ENCODE measurements around the gene LRRC72. TPM values are rescaled to one million over a fixed set of nuclear protein-coding genes. Genes with fewer than 3 reads are reported as not detected.

LRRC72 gene
- total and polyA plus RNA-seq, 10 of the 15 experiments (the other 5 are each of a cell fraction or from before 2014, with no cell fraction given), result not detected

GRCh38 chr7:16581286-16581685 lies 54.7 kb downstream of the LRRC72 start:
- DNase-seq (ENCODE audit: low read depth, low spot score) (no peak), ATAC-seq (no peak), FAIRE-seq (no peak)
- Histone ChIP-seq H3K4me2 (ENCODE audit: control insufficient read depth, insufficient read depth) (no peak overlapping the region), H2AFZ (ENCODE audit: control insufficient read depth, low read depth, low read length) (no peak overlapping the region), H3K9me3 (replicated peaks; ENCODE audit: control insufficient read depth, insufficient read depth, low read length) (no peaks in the 10 kb centered on the region), H3K9ac (ENCODE audit: control insufficient read depth, insufficient read depth, low read length) (no peak overlapping the region), H3K27me3 (replicated peaks in 1 of 2; ENCODE audit: control insufficient read depth in 2 of 2, insufficient read depth in 2 of 2, low read length in 1 of 2) (0 out of 4 replicates have a peak, but pooled peaks cover 0 to 5% of the 10 kb centered on the region in 2 experiments), H3K36me3 (ENCODE audit: control insufficient read depth in 2 of 2, insufficient read depth in 2 of 2, low read length in 1 of 2) (no peaks in the 10 kb centered on the region), H3K79me2 (ENCODE audit: control insufficient read depth, insufficient read depth, low read length) (no peaks in the 10 kb centered on the region), H3K4me1 (ENCODE audit: control insufficient read depth, insufficient read depth, low read length) (no peaks in the 10 kb centered on the region), H3K4me3 (no peak overlapping the region), H3K27ac (ENCODE audit: control insufficient read depth, insufficient read depth) (no peak overlapping the region), H4K20me1 (ENCODE audit: control insufficient read depth, insufficient read depth) (no peaks in the 10 kb centered on the region)
- CTCF ChIA-PET, result interaction anchor here (2.3 kb wide), 1 partner anchor 17 kb away, joined by 11 read pairs; no protein-coding TSS in a partner anchor
- RAD21 ChIA-PET (ENCODE audit: unreplicated experiment), result no interaction called here
- WGBS (ENCODE audit: insufficient coverage, insufficient replicate concordance, low lambda C conversion rate, missing lambda C conversion rate), result 0% methylated on average over 1 of the region's 1 CpG
- TF ChIP-seq BCL11A (IDR thresholded peaks at IDR 0.05; ENCODE audit: low read depth, low read length) (no peak), FOXK2 (IDR thresholded peaks at IDR 0.05) (no peak), TCF12 (IDR thresholded peaks at IDR 0.05; ENCODE audit: low read depth, low read length) (no peak), RAD21 (IDR thresholded peaks at IDR 0.05; ENCODE audit: insufficient read depth, low read depth, low read length) (no peak), WRNIP1 (IDR thresholded peaks at IDR 0.05; ENCODE audit: borderline replicate concordance, low read depth, low read length) (no peak), EP300 (IDR thresholded peaks at IDR 0.05; ENCODE audit: borderline replicate concordance in 1 of 2, control insufficient read depth in 1 of 2, low read depth in 2 of 2, low read length in 2 of 2) (no peak), EED (IDR thresholded peaks at IDR 0.05; ENCODE audit: low read depth) (no peak), RB1 (IDR thresholded peaks at IDR 0.05; ENCODE audit: borderline replicate concordance) (no peak)
- intact Hi-C loops (cut with micrococcal nuclease; ENCODE audit: unreplicated experiment) (no loop called here), in situ Hi-C loops (cut with MboI) (no loop called here)
- POLR2A ChIA-PET, result no interaction called here
- BruUV-seq (replicated peaks), result no TSS peak
- SMC1A ChIA-PET (ENCODE audit: uncharacterized antibody, unreplicated experiment), result interaction anchor here (1.1 to 2.1 kb wide), 2 partner anchors 13 to 15 kb away, joined by 3 to 4 read pairs; no protein-coding TSS in a partner anchor

GRCh38 chr7:16583834-16584233 lies 57.2 kb downstream of the LRRC72 start:
- ChIA-PET SMC1A (ENCODE audit: uncharacterized antibody, unreplicated experiment) (no interaction called here), POLR2A (no interaction called here), CTCF (no interaction called here), RAD21 (ENCODE audit: unreplicated experiment) (no interaction called here)
- Histone ChIP-seq H2AFZ (ENCODE audit: control insufficient read depth, low read depth, low read length) (no peak overlapping the region), H3K79me2 (ENCODE audit: control insufficient read depth, insufficient read depth, low read length) (no peaks in the 10 kb centered on the region), H3K4me2 (ENCODE audit: control insufficient read depth, insufficient read depth) (no peak overlapping the region), H3K4me3 (no peak overlapping the region), H4K20me1 (ENCODE audit: control insufficient read depth, insufficient read depth) (no peaks in the 10 kb centered on the region), H3K4me1 (ENCODE audit: control insufficient read depth, insufficient read depth, low read length) (no peaks in the 10 kb centered on the region), H3K36me3 (ENCODE audit: control insufficient read depth in 2 of 2, insufficient read depth in 2 of 2, low read length in 1 of 2) (no peaks in the 10 kb centered on the region), H3K9ac (ENCODE audit: control insufficient read depth, insufficient read depth, low read length) (no peak overlapping the region), H3K27ac (ENCODE audit: control insufficient read depth, insufficient read depth) (no peak overlapping the region), H3K9me3 (replicated peaks; ENCODE audit: control insufficient read depth, insufficient read depth, low read length) (no peaks in the 10 kb centered on the region), H3K27me3 (replicated peaks in 1 of 2; ENCODE audit: control insufficient read depth in 2 of 2, insufficient read depth in 2 of 2, low read length in 1 of 2) (no peaks in the 10 kb centered on the region; a peak in 1 of 4 replicates)
- BruUV-seq (replicated peaks), result no TSS peak
- no peak for DNase-seq (ENCODE audit: low read depth, low spot score)
- whole genome bisulfite sequencing (ENCODE audit: insufficient coverage, insufficient replicate concordance, low lambda C conversion rate, missing lambda C conversion rate), result 32% methylated on average over 5 of the region's 7 CpGs
- FAIRE-seq, result no peak
- no peak for ATAC-seq
- in situ Hi-C loops (cut with MboI), result no loop called here
- intact Hi-C loops (cut with micrococcal nuclease; ENCODE audit: unreplicated experiment), result no loop called here
- no peak for TF ChIP-seq SUZ12 (IDR thresholded peaks at IDR 0.05; ENCODE audit: unreplicated experiment)
